HG02938 (cell line): ENCODE data around the gene MAML3.
A peak's percentile ranks its signal among the peaks of the same experiment; 100 is the strongest.

ENCODE experiments used
- ATAC-seq: cut with Tn5 transposase; IDR thresholded peaks from one replicate; pipeline ENCODE4 v1.9.1; 2021; ENCODE audit warnings: mild to moderate bottlenecking, moderate library complexity; ENCODE audit not compliant: unreplicated experiment

Gene MAML3

GRCh38 chr4:140153718-140154571, at the start of gene MAML3:
TSS of gene MAML3 (minus strand) at chr4:140154184. CDS start at chr4:140153327, 857 bp downstream.
- ATAC-seq, result peak; percentile 37

- ATAC-seq, result no peak
Observed at GRCh38 chr4:140198942-140199341, 45.0 kb upstream of the MAML3 start.

GRCh38 chr4:140195806-140196205, 41.8 kb upstream of the MAML3 start:
- ATAC-seq, result no peak

GRCh38 chr4:140189805-140190204, 35.8 kb upstream of the MAML3 start:
- ATAC-seq, result no peak

- no peak for ATAC-seq
Observed at GRCh38 chr4:140188975-140189374, 35.0 kb upstream of the MAML3 start.

GRCh38 chr4:140187316-140187695, 33.3 kb upstream of the MAML3 start:
- no peak for ATAC-seq

- no peak for ATAC-seq
Observed at GRCh38 chr4:140186651-140187315, 32.8 kb upstream of the MAML3 start.

GRCh38 chr4:140186082-140186438, 32.1 kb upstream of the MAML3 start:
- ATAC-seq, result no peak

- no peak for ATAC-seq
Observed at GRCh38 chr4:140185412-140186081, 31.6 kb upstream of the MAML3 start.

GRCh38 chr4:140183270-140183669, 29.3 kb upstream of the MAML3 start:
- ATAC-seq, result no peak

GRCh38 chr4:140180577-140180976, 26.6 kb upstream of the MAML3 start:
- ATAC-seq, result no peak

GRCh38 chr4:140176735-140177134, 22.8 kb upstream of the MAML3 start:
- ATAC-seq, result no peak

GRCh38 chr4:140174543-140174942, 20.6 kb upstream of the MAML3 start:
- no peak for ATAC-seq

- no peak for ATAC-seq
Observed at GRCh38 chr4:140172960-140173359, 19.0 kb upstream of the MAML3 start.

GRCh38 chr4:140170299-140170698, 16.3 kb upstream of the MAML3 start:
- no peak for ATAC-seq

GRCh38 chr4:140168936-140169335, 15.0 kb upstream of the MAML3 start:
- no peak for ATAC-seq

GRCh38 chr4:140168474-140168873, 14.5 kb upstream of the MAML3 start:
- ATAC-seq, result no peak

GRCh38 chr4:140163029-140163810, 9.2 kb upstream of the MAML3 start:
- no peak for ATAC-seq

GRCh38 chr4:140162596-140162995, 8.6 kb upstream of the MAML3 start:
- ATAC-seq, result no peak

- no peak for ATAC-seq
Observed at GRCh38 chr4:140158365-140159030, 4.5 kb upstream of the MAML3 start.

- no peak for ATAC-seq
Observed at GRCh38 chr4:140157341-140157740, 3.4 kb upstream of the MAML3 start.
